ENCODE measurements around the gene DRAP1.

The DRAP1 gene

GRCh38 chr11:65919141-65919572 lies at the start of gene DRAP1:
DRAP1 (plus strand) TSS chr11:65919426; CDS start chr11:65919502, 76 bp downstream.
- DNase-seq, result peak; percentile 98

GRCh38 chr11:65869643-65870306 lies 49.5 kb upstream of the DRAP1 start:
- DNase-seq, result no peak

GRCh38 chr11:65870307-65870658 lies 48.9 kb upstream of the DRAP1 start:
- DNase-seq, result no peak

GRCh38 chr11:65870706-65871681 lies 48.2 kb upstream of the DRAP1 start:
- DNase-seq, result no peak

GRCh38 chr11:65871811-65872548 lies 47.2 kb upstream of the DRAP1 start:
- peak; percentile 62 for DNase-seq

GRCh38 chr11:65872586-65873317 lies 46.5 kb upstream of the DRAP1 start, which contains the start of gene EFEMP2:
EFEMP2 (minus strand) TSS chr11:65872800; CDS start chr11:65872354, 446 bp downstream.
- DNase-seq, result peak; percentile 65

GRCh38 chr11:65873318-65874156 lies 45.7 kb upstream of the DRAP1 start:
- peak; percentile 94 for DNase-seq

- DNase-seq, result no peak
Observed at GRCh38 chr11:65879617-65880016, 39.6 kb upstream of the DRAP1 start, which contains the start of gene CTSW. CTSW (plus strand) TSS chr11:65879837; CDS start chr11:65879855, 18 bp downstream.

GRCh38 chr11:65880027-65880426 lies 39.2 kb upstream of the DRAP1 start:
- DNase-seq, result no peak

- peak; percentile 51 for DNase-seq
Observed at GRCh38 chr11:65880844-65881421, 38.3 kb upstream of the DRAP1 start.

GRCh38 chr11:65882120-65883057 lies 36.8 kb upstream of the DRAP1 start:
- no peak for DNase-seq

GRCh38 chr11:65883058-65883761 lies 36.0 kb upstream of the DRAP1 start:
- DNase-seq, result no peak

- DNase-seq, result no peak
Observed at GRCh38 chr11:65883786-65884715, 35.2 kb upstream of the DRAP1 start.

GRCh38 chr11:65884716-65885092 lies 34.5 kb upstream of the DRAP1 start:
- DNase-seq, result peak; percentile 70

- DNase-seq, result no peak
Observed at GRCh38 chr11:65885231-65885630, 34.0 kb upstream of the DRAP1 start.

- DNase-seq, result no peak
Observed at GRCh38 chr11:65885808-65886536, 33.3 kb upstream of the DRAP1 start.
